Liver (tissue), 9 donors: ENCODE data around the gene TANC1. TPM values are rescaled to one million over a fixed set of nuclear protein-coding genes. Genes with fewer than 3 reads are reported as not detected.

Source experiments
- DNase-seq: peaks from one replicate; pipeline ENCODE4 v3.0.0-alpha.2; 2017; ENCODE audit warnings: low spot score
- H3K27ac ChIP-seq, 2 donors: one replicate each; pipeline ENCODE4 v1.7.0; 2013; ENCODE audit warnings: inconsistent platforms in 2 of 2, low read length in 2 of 2, control low read depth in 1 of 2, low read depth in 1 of 2, mild to moderate bottlenecking in 1 of 2
- H3K27me3 ChIP-seq, 4 donors: one replicate each; pipeline versions ENCODE4 v1.6.1 to v1.7.0; 2013; ENCODE audit warnings: low read length in 3 of 4, inconsistent platforms in 1 of 4, mild to moderate bottlenecking in 1 of 4, moderate library complexity in 1 of 4; ENCODE audit not compliant: control insufficient read depth in 4 of 4, insufficient read depth in 4 of 4
- H3K36me3 ChIP-seq, 4 donors: one replicate each; pipeline versions ENCODE4 v1.6.1 to v1.7.0; 2013; ENCODE audit warnings: low read length in 3 of 4, mild to moderate bottlenecking in 3 of 4, low read depth in 1 of 4, moderate library complexity in 1 of 4; ENCODE audit not compliant: control insufficient read depth in 4 of 4, insufficient read depth in 3 of 4
- H3K4me1 ChIP-seq, 4 donors: one replicate each; pipeline versions ENCODE4 v1.6.1 to v1.7.0; 2013; ENCODE audit warnings: low read length in 3 of 4, mild to moderate bottlenecking in 3 of 4, moderate library complexity in 1 of 4; ENCODE audit not compliant: control insufficient read depth in 4 of 4, insufficient read depth in 4 of 4
- H3K4me3 ChIP-seq, 3 donors: one replicate each; pipeline versions ENCODE4 v1.6.1 to v1.7.0; 2013; ENCODE audit warnings: low read length in 3 of 3, control low read depth in 1 of 3, low read depth in 1 of 3, mild to moderate bottlenecking in 1 of 3
- H3K9ac ChIP-seq, 2 donors: one replicate each; pipeline ENCODE4 v1.7.0; 2013; ENCODE audit warnings: low read length in 2 of 2, mild to moderate bottlenecking in 2 of 2, moderate library complexity in 2 of 2, control low read depth in 1 of 2, low read depth in 1 of 2
- H3K9me3 ChIP-seq, 4 donors: one replicate each; pipeline versions ENCODE4 v1.6.1 to v1.7.0; 2013; ENCODE audit warnings: low read length in 3 of 4; ENCODE audit not compliant: control insufficient read depth in 4 of 4
- ATF3 ChIP-seq: IDR thresholded peaks from 2 replicates; pipeline ENCODE4 v1.6.1; 2016; ENCODE audit warnings: antibody characterized with exemption
- CTCF ChIP-seq: fragments of 150-350 bp; IDR thresholded peaks from 2 replicates; pipeline ENCODE4 v1.5.1; 2017; ENCODE audit warnings: improper control_type of control experiment, low read depth, low read length; ENCODE audit not compliant: missing input control
- EGR1 ChIP-seq, 2 donors: IDR thresholded peaks; 2 replicates each; pipeline ENCODE4 v1.6.1; 2016 to 2018; ENCODE audit warnings: antibody characterized with exemption in 2 of 2, low read depth in 2 of 2
- FOXA1 ChIP-seq: IDR thresholded peaks from 2 replicates; pipeline ENCODE4 v1.6.1; 2016; ENCODE audit warnings: antibody characterized with exemption
- FOXA2 ChIP-seq: IDR thresholded peaks from 2 replicates; pipeline ENCODE4 v1.6.1; 2016; ENCODE audit warnings: antibody characterized with exemption
- GABPA ChIP-seq, 2 donors: IDR thresholded peaks in 1 of 2; conservative IDR thresholded peaks in 1 of 2; 2 replicates each; pipeline ENCODE4 v1.6.1; 2016; ENCODE audit warnings: antibody characterized with exemption in 2 of 2, mild to moderate bottlenecking in 1 of 2, moderate library complexity in 1 of 2
- HNF4A ChIP-seq, 2 donors: conservative IDR thresholded peaks; 2 replicates each; pipeline ENCODE4 v1.6.1; 2016; ENCODE audit warnings: antibody characterized with exemption in 2 of 2, mild to moderate bottlenecking in 2 of 2
- HNF4G ChIP-seq: IDR thresholded peaks from 2 replicates; pipeline ENCODE4 v1.6.1; 2016; ENCODE audit warnings: antibody characterized with exemption
- JUND ChIP-seq, 2 donors: IDR thresholded peaks; 2 replicates each; pipeline ENCODE4 v1.6.1; 2016; ENCODE audit warnings: antibody characterized with exemption in 2 of 2
- MAX ChIP-seq: IDR thresholded peaks from 2 replicates; pipeline ENCODE4 v1.6.1; 2016; ENCODE audit warnings: antibody characterized with exemption
- NR2F2 ChIP-seq: IDR thresholded peaks from 2 replicates; pipeline ENCODE4 v1.6.1; 2016; ENCODE audit warnings: antibody characterized with exemption
- RAD21 ChIP-seq, 2 donors: IDR thresholded peaks; 2 replicates each; pipeline ENCODE4 v1.6.1; 2016; ENCODE audit warnings: antibody characterized with exemption in 2 of 2, mild to moderate bottlenecking in 2 of 2
- REST ChIP-seq: IDR thresholded peaks from 2 replicates; pipeline ENCODE4 v1.6.1; 2016; ENCODE audit warnings: antibody characterized with exemption, mild to moderate bottlenecking
- RXRA ChIP-seq, 2 donors: IDR thresholded peaks; 2 replicates each; pipeline ENCODE4 v1.6.1; 2017 to 2018; ENCODE audit warnings: antibody characterized with exemption in 2 of 2, mild to moderate bottlenecking in 1 of 2
- SP1 ChIP-seq: IDR thresholded peaks from 2 replicates; pipeline ENCODE4 v1.6.1; 2018; ENCODE audit warnings: antibody characterized with exemption, mild to moderate bottlenecking
- TAF1 ChIP-seq: conservative IDR thresholded peaks from 2 replicates; pipeline ENCODE4 v1.6.1; 2016; ENCODE audit warnings: antibody characterized with exemption, mild to moderate bottlenecking
- YY1 ChIP-seq: IDR thresholded peaks from 2 replicates; pipeline ENCODE4 v1.6.1; 2016; ENCODE audit warnings: antibody characterized with exemption, mild to moderate bottlenecking
- ZBTB33 ChIP-seq: IDR thresholded peaks from 2 replicates; pipeline ENCODE4 v1.6.1; 2016; ENCODE audit warnings: antibody characterized with exemption
- WGBS: extraction: QIAGEN DNeasy Blood & Tissue Kit; methylation state at CpG from one replicate; pipeline ENCODE4 v1.1.7; 2013; 5-methylcytosine and 5-hydroxymethylcytosine counted together
- polyA plus RNA-seq, 2 donors: library from polyadenylated mRNA; stranded (reverse) in 1 of 2; unstranded in 1 of 2; fragments of 200-250 nt in 1 of 2; fragments of >200 nt in 1 of 2; fragmentation: Nextera tagmentation in 1 of 2; extraction: Ambion mirVana in 1 of 2; gene quantifications; one replicate each; pipeline versions ENCODE4 v1.2.1 to v1.2.3, GENCODE V29; 2013 to 2015
- total RNA-seq, 2 donors: library from RNA; depleted of rRNA; stranded (reverse); fragments of >200 nt; gene quantifications; one replicate each; pipeline ENCODE4 v1.2.3, GENCODE V29; 2014
- donor health status: healthy.
- donor health status: healthy.
- donor health status: healthy.
- donor health status: healthy.
- donor health status: healthy.

Gene TANC1
- total and polyA plus RNA-seq, 4 donors: 3.7 to 17.7 (median 5.2) TPM

- Histone ChIP-seq H3K4me1 (peaks cover 0 to 20% (median 6%) of the 10 kb centered on the region in 4 donors), H3K9ac (no peak overlapping the region), H3K9me3 (no peaks in the 10 kb centered on the region), H3K27me3 (no peaks in the 10 kb centered on the region), H3K4me3 (no peak overlapping the region), H3K36me3 (no peaks in the 10 kb centered on the region), H3K27ac (no peak overlapping the region)
- TF ChIP-seq CTCF: no peak
- TF ChIP-seq HNF4A (conservative IDR thresholded peaks at IDR 0.05): no peak
- TF ChIP-seq EGR1 (IDR thresholded peaks at IDR 0.05; ENCODE audit: low read depth in 2 of 2): no peak
- TF ChIP-seq HNF4G: no peak
- no peak for TF ChIP-seq JUND (IDR thresholded peaks at IDR 0.05)
- TF ChIP-seq SP1: no peak
- no peak for TF ChIP-seq GABPA (IDR thresholded peaks at IDR 0.05 in 1 of 2, conservative IDR thresholded peaks at IDR 0.05 in 1 of 2)
- no peak for TF ChIP-seq FOXA1
- TF ChIP-seq MAX: no peak
- TF ChIP-seq ATF3: no peak
- no peak for TF ChIP-seq RXRA (IDR thresholded peaks at IDR 0.05)
- TF ChIP-seq FOXA2: no peak
- TF ChIP-seq RAD21 (IDR thresholded peaks at IDR 0.05): no peak
- no peak for TF ChIP-seq REST
- no peak for TF ChIP-seq NR2F2
- no peak for TF ChIP-seq YY1
- TF ChIP-seq TAF1: no peak
- TF ChIP-seq ZBTB33: no peak
- 96% methylated on average over 5 of the region's 5 CpGs for WGBS
- no peak for DNase-seq
Observed at GRCh38 chr2:158965107-158965506, 3.3 kb upstream of the TANC1 start.
